NB4 (cell line): Measurements from ENCODE around the gene SLC13A4.
"Not testable (repeated sequence)": the region's sequence is repeated elsewhere in the genome, so short reads cannot be mapped to it uniquely, and the experiment has no call there.

Experiments
- DNase-seq: peaks from one replicate; pipeline ENCODE4 v3.0.0; 2010; ENCODE audit warnings: low read depth
- H3K4me3 ChIP-seq: one replicate; pipeline ENCODE4 v1.5.1; 2011; ENCODE audit warnings: mild to moderate bottlenecking, low read depth, low read length, moderate library complexity
- CTCF ChIP-seq: IDR thresholded peaks from one replicate; pipeline ENCODE4 v1.5.1; 2012; ENCODE audit warnings: low read depth, low read length
- MYC ChIP-seq: IDR thresholded peaks from 2 replicates; pipeline ENCODE4 v1.6.1; 2011; ENCODE audit warnings: low read depth, low read length
- POLR2A ChIP-seq: IDR thresholded peaks from 2 replicates; pipeline ENCODE4 v1.6.1; 2011; ENCODE audit warnings: mild to moderate bottlenecking; ENCODE audit not compliant: insufficient read length; ENCODE audit errors: extremely low read depth
- TF ChIP-seq, protein P1 (sequence below): IDR thresholded peaks from 2 replicates; pipeline ENCODE4 v1.6.1; 2011; ENCODE audit warnings: low read depth, low read length

Gene SLC13A4

GRCh38 chr7:135744938-135745702 lies 17.1 kb upstream of the SLC13A4 start:
- TF ChIP-seq MYC, result no peak
- TF ChIP-seq, protein P1, sequence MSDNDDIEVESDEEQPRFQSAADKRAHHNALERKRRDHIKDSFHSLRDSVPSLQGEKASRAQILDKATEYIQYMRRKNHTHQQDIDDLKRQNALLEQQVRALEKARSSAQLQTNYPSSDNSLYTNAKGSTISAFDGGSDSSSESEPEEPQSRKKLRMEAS, result no peak
- no peak for TF ChIP-seq CTCF
- TF ChIP-seq POLR2A, result no peak
- DNase-seq, result no peak
- H3K4me3 ChIP-seq, result no peak overlapping the region

GRCh38 chr7:135743907-135744731 lies 16.1 kb upstream of the SLC13A4 start:
- no peak overlapping the region for H3K4me3 ChIP-seq
- DNase-seq, result no peak
- TF ChIP-seq MYC (no peak), CTCF (no peak), POLR2A (no peak)
- TF ChIP-seq, protein P1, result no peak

DNA sequence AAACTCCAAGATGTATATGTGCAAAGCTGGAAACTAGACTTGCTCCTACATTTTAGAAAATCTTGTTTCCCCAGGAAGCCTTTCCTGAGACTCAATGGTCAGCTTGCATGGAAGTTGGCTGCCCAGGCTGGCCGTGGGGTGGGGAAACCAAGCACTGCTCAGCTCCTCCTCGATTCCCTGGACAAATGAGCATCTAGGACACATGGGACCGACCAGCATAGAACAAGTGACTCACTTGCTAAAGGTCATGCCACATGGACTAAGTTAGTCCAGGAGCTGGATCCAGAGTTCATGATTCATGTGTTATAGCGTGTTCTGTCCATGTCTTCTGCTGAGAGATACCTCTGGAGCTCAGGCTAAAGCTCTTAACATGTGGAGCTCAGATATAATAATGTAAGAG lies 14.4 kb upstream of the SLC13A4 start:
- TF ChIP-seq, protein P1, result no peak
- TF ChIP-seq POLR2A (no peak), CTCF (no peak), MYC (no peak)
- H3K4me3 ChIP-seq, result no peak overlapping the region
- no peak for DNase-seq

- TF ChIP-seq MYC, result no peak
- TF ChIP-seq CTCF, result no peak
- TF ChIP-seq, protein P1, result no peak
- no peak for TF ChIP-seq POLR2A
- no peak overlapping the region for H3K4me3 ChIP-seq
- no peak for DNase-seq
Measured at GRCh38 chr7:135741905-135742304, 13.9 kb upstream of the SLC13A4 start.

DNA sequence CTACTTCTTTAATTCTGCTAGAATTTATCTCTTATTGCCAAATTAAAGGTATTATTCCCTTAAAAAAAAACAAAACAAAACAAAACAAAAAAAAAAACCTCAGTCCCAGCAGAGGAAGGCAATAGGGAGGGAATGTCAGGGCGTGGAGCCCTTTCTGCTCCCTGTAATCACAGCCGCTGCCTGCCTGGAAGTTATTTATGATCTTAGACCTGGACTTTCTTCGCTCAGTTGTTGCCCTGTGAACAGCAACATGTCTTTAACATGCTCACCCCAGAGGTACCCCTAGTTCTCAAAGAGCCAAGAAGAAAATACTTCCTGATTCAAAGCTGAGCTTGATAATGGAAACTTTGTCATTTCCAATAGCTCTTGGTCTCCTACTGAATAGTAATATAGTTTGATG lies 12.9 kb upstream of the SLC13A4 start:
- TF ChIP-seq CTCF (no peak), POLR2A (no peak), MYC (no peak)
- TF ChIP-seq, protein P1, result no peak
- no peak overlapping the region for H3K4me3 ChIP-seq
- no peak for DNase-seq

DNA sequence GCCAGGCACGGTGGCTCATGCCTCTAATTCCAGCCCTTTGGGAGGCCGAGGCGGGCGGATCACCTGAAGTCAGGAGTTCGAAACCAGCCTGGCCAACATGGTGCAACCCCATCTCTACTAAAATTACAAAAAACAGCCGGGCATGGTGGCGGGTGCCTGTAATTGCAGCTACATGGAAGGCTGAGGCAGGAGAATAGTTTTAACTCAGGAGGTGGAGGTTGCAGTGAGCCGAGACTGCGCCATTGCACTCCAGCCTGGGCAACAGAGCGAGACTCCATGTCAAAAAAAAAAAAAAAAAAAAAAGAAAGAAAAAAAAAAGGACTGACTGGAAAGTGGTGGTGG lies 9.3 kb upstream of the SLC13A4 start:
- DNase-seq, result not testable (repeated sequence)

More for the DNA sequence above, 9.3 kb upstream of the SLC13A4 start:
- H3K4me3 ChIP-seq, result not testable (repeated sequence)
